ENCODE results near the gene C20orf144.

DNA sequence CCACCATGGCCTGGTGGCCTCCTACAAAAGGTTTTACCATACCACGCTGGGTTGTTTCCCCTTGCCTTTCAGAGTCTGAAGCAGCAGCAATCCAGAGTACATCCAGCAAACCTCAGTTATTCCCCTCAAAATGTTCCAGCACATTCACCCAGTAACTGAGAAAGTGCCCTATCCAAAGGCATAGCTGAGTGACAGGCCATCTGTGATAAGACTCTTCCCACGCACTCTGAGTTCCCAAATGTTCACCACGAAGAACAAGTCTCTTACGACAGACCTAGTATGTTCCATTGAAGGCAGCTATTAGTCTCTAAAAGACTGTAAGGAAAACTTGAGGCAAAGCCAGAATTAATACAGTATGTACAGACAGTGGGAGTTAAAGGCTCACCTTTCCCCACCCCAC, 31.6 kb upstream of the C20orf144 start:
- TF ChIP-seq EZH2 (IDR thresholded peaks at IDR 0.05; ENCODE audit: borderline replicate concordance, low read depth, low read length, severe bottlenecking), result no peak
- no peak for TF ChIP-seq CTCF (IDR thresholded peaks at IDR 0.05; ENCODE audit: borderline replicate concordance, extremely low read depth, low read length, poor library complexity, severe bottlenecking)
